OCI-LY7 (cell line): ENCODE data around the gene AMIGO1. TPM values are rescaled to one million over a fixed set of nuclear protein-coding genes. Genes with fewer than 3 reads are reported as not detected.

Experiments used
- BruUV-seq: library from RNA; stranded (reverse); fragments of 400-500 nt; replicated peaks from 2 replicates; lab custom pipeline; 2021; lab: Mats Ljungman, UMichigan
- CTCF ChIA-PET: fragments of 300-600 bp; sonication (Branson Sonifier 250); formaldehyde crosslinking; loops from one replicate; lab custom pipeline; 2022; ENCODE audit warnings: antibody characterized with exemption; ENCODE audit not compliant: unreplicated experiment; lab: Charles Lee
- POLR2A ChIA-PET: fragments of 300-600 bp; sonication (Branson Sonifier 250); formaldehyde crosslinking; loops from one replicate; lab custom pipeline; 2022; ENCODE audit warnings: antibody characterized with exemption; lab: Charles Lee
- DNase-seq: peaks from one replicate; pipeline ENCODE4 v3.0.0-alpha.2; 2015; ENCODE audit warnings: low spot score
- H2AFZ ChIP-seq: fragments of 200-600 bp; sonication (generic), shearing (Covaris generic); 2 replicates; pipeline ENCODE4 v1.6.1; 2014; ENCODE audit warnings: mild to moderate bottlenecking, antibody characterized with exemption, low read length, moderate library complexity
- H3K27ac ChIP-seq: fragments of 200-600 bp; sonication (generic); 2 replicates; pipeline ENCODE4 v1.5.1; 2014; ENCODE audit warnings: mixed run types, low read depth, mild to moderate bottlenecking, moderate library complexity, low read length, inconsistent platforms; ENCODE audit not compliant: poor library complexity, severe bottlenecking
- H3K36me3 ChIP-seq: fragments of 200-600 bp; sonication (generic); 2 replicates; pipeline ENCODE4 v1.6.1; 2014; ENCODE audit warnings: mild to moderate bottlenecking, antibody characterized with exemption, low read length, moderate library complexity, mixed read lengths; ENCODE audit not compliant: insufficient read depth
- H3K4me1 ChIP-seq: fragments of 200-600 bp; sonication (generic); 2 replicates; pipeline ENCODE4 v1.5.1; 2014; ENCODE audit warnings: mild to moderate bottlenecking, low read length; ENCODE audit not compliant: insufficient read depth, poor library complexity, severe bottlenecking
- H3K4me2 ChIP-seq: fragments of 200-600 bp; sonication (generic); 2 replicates; pipeline ENCODE4 v1.6.1; 2014; ENCODE audit warnings: mild to moderate bottlenecking, low read length
- H3K4me3 ChIP-seq: fragments of 200-600 bp; sonication (generic); 2 replicates; pipeline ENCODE4 v1.5.1; 2014; ENCODE audit warnings: mild to moderate bottlenecking, low read depth, low read length; ENCODE audit not compliant: poor library complexity, severe bottlenecking
- H3K79me2 ChIP-seq: fragments of 200-600 bp; sonication (generic); 2 replicates; pipeline ENCODE4 v1.6.1; 2016; ENCODE audit warnings: low read depth, mild to moderate bottlenecking, low read length, moderate library complexity, mixed read lengths; ENCODE audit not compliant: insufficient read depth
- H3K9me2 ChIP-seq: fragments of 200-600 bp; sonication (generic); 2 replicates; pipeline ENCODE4 v1.6.1; 2016; ENCODE audit warnings: mild to moderate bottlenecking, low read length, mixed read lengths; ENCODE audit not compliant: insufficient read depth
- H3K9me3 ChIP-seq: fragments of 200-600 bp; sonication (generic); 2 replicates; pipeline ENCODE4 v1.6.1; 2014; ENCODE audit warnings: mild to moderate bottlenecking, mixed run types, low read length, mixed read lengths
- H4K20me1 ChIP-seq: fragments of 200-600 bp; sonication (generic); 2 replicates; pipeline ENCODE4 v1.6.1; 2014; ENCODE audit warnings: mild to moderate bottlenecking, antibody characterized with exemption, low read length, moderate library complexity, mixed read lengths; ENCODE audit not compliant: insufficient read depth
- CTCF ChIP-seq: fragments of 200-600 bp; sonication (generic); conservative IDR thresholded peaks from 2 replicates; pipeline ENCODE4 v1.5.1; 2014; ENCODE audit warnings: mild to moderate bottlenecking, antibody characterized with exemption, low read length, moderate library complexity, mixed read lengths
- EZH2phosphoT487 ChIP-seq: fragments of 200-600 bp; sonication (generic); IDR thresholded peaks from 2 replicates; pipeline ENCODE4 v1.6.1; 2018; ENCODE audit warnings: low read depth, borderline replicate concordance, mild to moderate bottlenecking, mixed run types, antibody characterized with exemption, low read length, moderate library complexity, mixed read lengths
- intact Hi-C: fragments of 100-400 bp; cut with micrococcal nuclease; formaldehyde crosslinking; loops from one replicate; pipeline ENCODE4 v1.10.0; 2022; ENCODE audit not compliant: unreplicated experiment
- total RNA-seq, 2 experiments: library from RNA; depleted of rRNA in 1 of 2; stranded (reverse); fragments of >200 nt in 1 of 2; shearing (Covaris generic) in 1 of 2; gene quantifications; 2 replicates each; pipeline ENCODE4 v1.2.3, GENCODE V29; 2014 to 2022

AMIGO1 gene
- total RNA-seq, 2 experiments from 2014 or later: 0.15 to 0.16 TPM

- H3K79me2 ChIP-seq: no peaks in the 10 kb centered on the region
- no peaks in the 10 kb centered on the region for H3K36me3 ChIP-seq
- ChIA-PET POLR2A (interaction anchor here (0.6 kb wide), 1 partner anchor 334 kb away, joined by 3 read pairs; no protein-coding TSS in a partner anchor), CTCF (no interaction called here)
- no peaks in the 10 kb centered on the region for H3K9me2 ChIP-seq
- no peak overlapping the region for H2AFZ ChIP-seq
- no peaks in the 10 kb centered on the region for H3K9me3 ChIP-seq
- H3K4me1 ChIP-seq: no peaks in the 10 kb centered on the region
- BruUV-seq: no TSS peak
- H4K20me1 ChIP-seq: no peaks in the 10 kb centered on the region
- H3K27ac ChIP-seq: no peak overlapping the region
- DNase-seq: no peak
- intact Hi-C loops: no loop called here
- H3K4me3 ChIP-seq: no peak overlapping the region
- H3K4me2 ChIP-seq: no peak overlapping the region
- TF ChIP-seq EZH2phosphoT487 (no peak), CTCF (no peak)
Observed at GRCh38 chr1:109472779-109473178, 36.7 kb downstream of the AMIGO1 start.

DNA sequence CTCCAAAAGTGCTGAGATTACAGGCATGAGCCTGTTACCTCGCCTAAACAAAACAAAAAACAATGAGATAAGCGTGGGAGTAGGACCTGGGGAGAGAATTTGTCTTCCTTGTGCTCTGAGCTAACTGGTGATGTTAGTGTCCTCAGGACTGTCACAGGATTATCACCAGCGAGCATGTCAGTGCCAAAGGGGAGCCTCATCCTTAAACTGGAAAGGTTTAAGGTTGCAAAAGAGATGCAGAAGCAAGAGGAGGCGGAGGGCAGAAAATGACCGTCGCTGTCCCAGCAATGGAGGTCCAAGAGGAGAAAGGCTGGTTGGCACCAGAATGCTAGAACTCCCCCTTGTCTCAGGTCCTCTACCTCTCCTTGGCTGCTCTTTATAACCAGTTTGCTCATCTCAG lies 39.3 kb downstream of the AMIGO1 start:
- TF ChIP-seq EZH2phosphoT487 (no peak), CTCF (no peak)
- no peak overlapping the region for H2AFZ ChIP-seq
- H3K9me3 ChIP-seq: no peaks in the 10 kb centered on the region
- H3K27ac ChIP-seq: no peak overlapping the region
- no peaks in the 10 kb centered on the region for H3K36me3 ChIP-seq
- H3K79me2 ChIP-seq: no peaks in the 10 kb centered on the region
- H3K4me1 ChIP-seq: no peaks in the 10 kb centered on the region
- H4K20me1 ChIP-seq: no peaks in the 10 kb centered on the region
- H3K4me3 ChIP-seq: no peak overlapping the region
- intact Hi-C loops: no loop called here
- H3K9me2 ChIP-seq: no peaks in the 10 kb centered on the region
- BruUV-seq: no TSS peak
- H3K4me2 ChIP-seq: no peak overlapping the region
- POLR2A ChIA-PET: interaction anchor here (0.7 kb wide), 6 partner anchors 43 to 705 kb away, joined by 3 to 8 read pairs (median 6); no protein-coding TSS in a partner anchor
- no peak for DNase-seq
- CTCF ChIA-PET: no interaction called here

DNA sequence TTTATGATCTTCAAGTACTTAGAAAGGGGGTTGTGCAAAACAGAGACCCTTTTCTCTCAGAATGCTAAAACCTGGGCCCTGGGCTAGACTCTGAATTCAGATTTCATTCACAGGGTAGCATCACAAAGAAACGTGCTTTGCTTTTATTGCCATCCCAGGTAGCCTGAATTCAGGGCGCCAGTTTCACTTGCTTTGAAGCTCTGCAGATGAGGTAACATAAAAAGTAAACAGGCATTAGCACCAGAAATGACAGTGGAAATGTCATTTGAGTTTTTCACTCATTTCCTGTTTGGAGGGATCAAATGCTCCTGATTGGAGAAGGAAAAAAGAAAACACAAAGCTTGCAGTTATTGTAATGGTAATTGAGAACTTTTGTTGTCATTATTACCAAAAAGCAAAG lies 40.6 kb downstream of the AMIGO1 start:
- H3K4me2 ChIP-seq: no peak overlapping the region
- no peak overlapping the region for H3K4me3 ChIP-seq
- H3K36me3 ChIP-seq: no peaks in the 10 kb centered on the region
- no peaks in the 10 kb centered on the region for H3K79me2 ChIP-seq
- DNase-seq: no peak
- ChIA-PET CTCF (no interaction called here), POLR2A (interaction anchor here (0.7 to 1.3 kb wide), 2 partner anchors 9 to 71 kb away, joined by 3 to 6 read pairs; no protein-coding TSS in a partner anchor)
- H3K4me1 ChIP-seq: no peaks in the 10 kb centered on the region
- TF ChIP-seq CTCF: no peak
- no peak for TF ChIP-seq EZH2phosphoT487
- intact Hi-C loops: no loop called here
- no peaks in the 10 kb centered on the region for H3K9me3 ChIP-seq
- H2AFZ ChIP-seq: no peak overlapping the region
- BruUV-seq: no TSS peak
- H3K9me2 ChIP-seq: no peaks in the 10 kb centered on the region
- H3K27ac ChIP-seq: no peak overlapping the region
- no peaks in the 10 kb centered on the region for H4K20me1 ChIP-seq
